H9 (cell line): Measurements from ENCODE around the gene NDC1. TPM values are rescaled to one million over a fixed set of nuclear protein-coding genes. Genes with fewer than 3 reads are reported as not detected.

ENCODE experiments used
- DNase-seq: peaks from one replicate; pipeline ENCODE4 v3.0.0-alpha.2; 2017
- H2AFZ ChIP-seq: one replicate; pipeline ENCODE4 v1.6.1; 2013; ENCODE audit warnings: mild to moderate bottlenecking, low read length, control low read depth, moderate library complexity
- H2AK5ac ChIP-seq: 2 replicates; pipeline ENCODE4 v1.6.1; 2013; ENCODE audit warnings: low read length, control low read depth, mixed read lengths; ENCODE audit not compliant: insufficient read length
- H2BK120ac ChIP-seq: one replicate; pipeline ENCODE4 v1.6.1; 2013; ENCODE audit warnings: low read depth, mild to moderate bottlenecking, low read length, control low read depth, inconsistent platforms; ENCODE audit not compliant: poor library complexity, severe bottlenecking
- H2BK12ac ChIP-seq: 2 replicates; pipeline ENCODE4 v1.6.1; 2013; ENCODE audit warnings: low read length, control low read depth, mixed read lengths, low read depth; ENCODE audit not compliant: insufficient read length
- H2BK15ac ChIP-seq: 2 replicates; pipeline ENCODE4 v1.6.1; 2013; ENCODE audit warnings: low read depth, low read length, control low read depth
- H2BK20ac ChIP-seq: one replicate; pipeline ENCODE4 v1.6.1; 2013; ENCODE audit warnings: low read depth, mild to moderate bottlenecking, low read length, control low read depth, inconsistent platforms; ENCODE audit not compliant: poor library complexity, severe bottlenecking
- H2BK5ac ChIP-seq: 2 replicates; pipeline ENCODE4 v1.6.1; 2013; ENCODE audit warnings: low read length, control low read depth, mixed read lengths; ENCODE audit not compliant: insufficient read length
- H3K14ac ChIP-seq: 2 replicates; pipeline ENCODE4 v1.6.1; 2013; ENCODE audit warnings: low read length, control low read depth; ENCODE audit not compliant: insufficient read depth
- H3K18ac ChIP-seq: 2 replicates; pipeline ENCODE4 v1.6.1; 2013; ENCODE audit warnings: low read depth, mild to moderate bottlenecking, mixed read lengths, low read length, control low read depth; ENCODE audit not compliant: insufficient read length
- H3K23ac ChIP-seq: 2 replicates; pipeline ENCODE4 v1.6.1; 2013; ENCODE audit warnings: low read length, control low read depth, mixed read lengths, low read depth; ENCODE audit not compliant: insufficient read length
- H3K23me2 ChIP-seq: 2 replicates; pipeline ENCODE4 v1.6.1; 2013; ENCODE audit warnings: low read depth, mild to moderate bottlenecking, mixed read lengths, low read length, control low read depth; ENCODE audit not compliant: insufficient read length, poor library complexity, severe bottlenecking
- H3K27ac ChIP-seq: 2 replicates; pipeline ENCODE4 v1.5.1; 2013; ENCODE audit warnings: low read length, control low read depth, mixed read lengths, low read depth; ENCODE audit not compliant: insufficient read length
- H3K27me3 ChIP-seq: 2 replicates; pipeline ENCODE4 v1.6.1; 2013; ENCODE audit warnings: low read length, control low read depth, inconsistent platforms; ENCODE audit not compliant: insufficient read depth
- H3K4ac ChIP-seq: 2 replicates; pipeline ENCODE4 v1.6.1; 2013; ENCODE audit warnings: low read depth, mild to moderate bottlenecking, control low read depth, inconsistent platforms, low read length, moderate library complexity
- H3K4me1 ChIP-seq: 2 replicates; pipeline ENCODE4 v1.6.1; 2013; ENCODE audit warnings: low read length, control low read depth, inconsistent platforms; ENCODE audit not compliant: insufficient read depth
- H3K4me2 ChIP-seq: 2 replicates; pipeline ENCODE4 v1.6.1; 2013; ENCODE audit warnings: low read length, control low read depth, mixed read lengths; ENCODE audit not compliant: insufficient read length, insufficient read depth
- H3K56ac ChIP-seq: 2 replicates; pipeline ENCODE4 v1.6.1; 2013; ENCODE audit warnings: low read depth, mild to moderate bottlenecking, mixed read lengths, low read length, control low read depth; ENCODE audit not compliant: insufficient read length
- H3K79me1 ChIP-seq: 2 replicates; pipeline ENCODE4 v1.6.1; 2013; ENCODE audit warnings: low read depth, mild to moderate bottlenecking, moderate library complexity, low read length, control low read depth, inconsistent platforms; ENCODE audit not compliant: insufficient read depth, poor library complexity, severe bottlenecking
- H3K79me2 ChIP-seq: 2 replicates; pipeline ENCODE4 v1.6.1; 2013; ENCODE audit warnings: low read length, control low read depth, inconsistent platforms; ENCODE audit not compliant: insufficient read depth
- H3K9ac ChIP-seq: 2 replicates; pipeline ENCODE4 v1.6.1; 2013; ENCODE audit warnings: low read length, control low read depth, mixed read lengths; ENCODE audit not compliant: insufficient read length; ENCODE audit errors: extremely low read depth
- H3K9me3 ChIP-seq: one replicate; pipeline ENCODE4 v1.6.1; 2013; ENCODE audit warnings: low read depth, low read length, inconsistent platforms; ENCODE audit not compliant: control insufficient read depth
- H3T11ph ChIP-seq: one replicate; pipeline ENCODE4 v1.6.1; 2013; ENCODE audit warnings: mild to moderate bottlenecking, low read length, control low read depth, inconsistent platforms
- H4K20me1 ChIP-seq: one replicate; pipeline ENCODE4 v1.6.1; 2013; ENCODE audit not compliant: control insufficient read depth, insufficient read length, insufficient read depth
- H4K5ac ChIP-seq: 2 replicates; pipeline ENCODE4 v1.6.1; 2013; ENCODE audit warnings: low read depth, mild to moderate bottlenecking, mixed read lengths, low read length, control low read depth; ENCODE audit not compliant: insufficient read length
- H4K8ac ChIP-seq: replicated peaks from 2 replicates; pipeline ENCODE4 v1.6.1; 2013; ENCODE audit warnings: low read length, control low read depth, mixed read lengths, low read depth; ENCODE audit not compliant: insufficient read length
- H4K91ac ChIP-seq: 2 replicates; pipeline ENCODE4 v1.6.1; 2013; ENCODE audit warnings: low read depth, mild to moderate bottlenecking, moderate library complexity, mixed read lengths, low read length, control low read depth; ENCODE audit not compliant: insufficient read length
- H3K27ac Mint-ChIP-seq, 3 experiments: 2 replicates in 2 of 3; 3 replicates in 1 of 3; pipeline ENCODE4 v1.8.0; 2020 to 2021; ENCODE audit warnings: mixed read lengths in 3 of 3, mild to moderate bottlenecking in 1 of 3, moderate library complexity in 1 of 3
- H3K27me3 Mint-ChIP-seq: 2 replicates; pipeline ENCODE4 v1.8.0; 2021; ENCODE audit warnings: low read depth, mild to moderate bottlenecking, moderate library complexity, mixed read lengths
- H3K36me3 Mint-ChIP-seq, 3 experiments: 2 replicates in 2 of 3; 3 replicates in 1 of 3; pipeline ENCODE4 v1.8.0; 2020 to 2021; ENCODE audit warnings: low read depth in 3 of 3, mixed read lengths in 3 of 3; ENCODE audit not compliant: insufficient read depth in 1 of 3
- H3K4me1 Mint-ChIP-seq, 2 experiments: 2 replicates each; pipeline ENCODE4 v1.8.0; 2020; ENCODE audit warnings: mixed read lengths in 2 of 2
- H3K4me3 Mint-ChIP-seq, 2 experiments: 2 replicates in 1 of 2; 3 replicates in 1 of 2; pipeline ENCODE4 v1.8.0; 2020 to 2021; ENCODE audit warnings: mild to moderate bottlenecking in 2 of 2, mixed read lengths in 2 of 2, moderate library complexity in 1 of 2
- H3K9me3 Mint-ChIP-seq, 2 experiments: 2 replicates in 1 of 2; 3 replicates in 1 of 2; pipeline ENCODE4 v1.8.0; 2020; ENCODE audit warnings: mild to moderate bottlenecking in 2 of 2, mixed read lengths in 2 of 2, moderate library complexity in 1 of 2
- WGBS: extraction: QIAGEN DNeasy Blood & Tissue Kit; methylation state at CpG from one replicate; pipeline ENCODE4 v1.1.7; 2013; ENCODE audit warnings: missing lambda C conversion rate, low lambda C conversion rate, mixed read lengths; ENCODE audit not compliant: insufficient read length; ENCODE audit errors: extremely low coverage; 5-methylcytosine and 5-hydroxymethylcytosine counted together
- total RNA-seq: library from RNA; stranded (reverse); gene quantifications from 2 replicates; pipeline ENCODE4 v1.2.1, GENCODE V29; 2021
- TF ChIP-seq, protein P1 (sequence below): fragments of 200-600 bp; sonication (generic); conservative IDR thresholded peaks from 3 replicates; pipeline ENCODE4 v1.8.0; 2021; ENCODE audit warnings: antibody characterized with exemption, mild to moderate bottlenecking

NDC1 gene
- total RNA-seq, 1 experiment from 2014 or later: 49.3 TPM

DNA sequence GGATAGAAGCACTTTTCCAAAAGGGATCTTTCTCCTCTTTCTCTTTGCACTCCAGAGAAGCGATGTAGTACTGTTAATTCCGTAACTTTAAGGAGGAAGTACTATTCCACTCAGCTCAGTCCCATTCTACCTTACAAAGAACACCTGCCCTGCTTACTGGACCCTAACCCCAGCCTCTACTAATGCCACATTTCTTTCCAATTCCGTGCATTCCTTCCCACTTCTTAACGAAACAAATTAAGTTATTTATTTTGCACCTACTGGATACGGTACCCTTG, 511 bp downstream of the NDC1 start:
- no peak overlapping the region for H4K91ac ChIP-seq
- peaks cover 3% of the 10 kb centered on the region for H3K27me3 Mint-ChIP-seq
- peak overlapping the region; percentile 96 to 97 for H3K4me3 Mint-ChIP-seq
- peaks cover 11 to 23% (median 21%) of the 10 kb centered on the region in 3 experiments for H3K36me3 Mint-ChIP-seq
- no peaks in the 10 kb centered on the region for H3K27me3 ChIP-seq
- H3K9me3 Mint-ChIP-seq: peaks cover 11 to 15% of the 10 kb centered on the region in 2 experiments
- no peak overlapping the region for H3K14ac ChIP-seq
- peaks cover 7% of the 10 kb centered on the region for H3K79me1 ChIP-seq
- no peak overlapping the region for H3T11ph ChIP-seq
- H3K4me1 ChIP-seq: no peaks in the 10 kb centered on the region
- no peak overlapping the region for H3K18ac ChIP-seq
- H3K23ac ChIP-seq: no peak overlapping the region
- no peak overlapping the region for H4K8ac ChIP-seq
- H4K5ac ChIP-seq: no peak overlapping the region
- peaks cover 22% of the 10 kb centered on the region; the same call in 1 of the 2 replicates for H3K79me2 ChIP-seq
- no peaks in the 10 kb centered on the region for H4K20me1 ChIP-seq
- H3K4ac ChIP-seq: no peak overlapping the region
- H3K27ac ChIP-seq: no peak overlapping the region
- no peak overlapping the region for H2AK5ac ChIP-seq
- no peak overlapping the region for H3K56ac ChIP-seq
- H2BK5ac ChIP-seq: no peak overlapping the region
- H2BK12ac ChIP-seq: no peak overlapping the region
- DNase-seq: no peak
- peak overlapping the region; percentile 59 to 97 (median 87); a peak in 6 of 7 replicates for H3K27ac Mint-ChIP-seq
- H2BK15ac ChIP-seq: no peak overlapping the region
- no peak overlapping the region for H2AFZ ChIP-seq
- H3K4me1 Mint-ChIP-seq: peaks cover 10 to 11% of the 10 kb centered on the region in 2 experiments
- H3K4me2 ChIP-seq: peak overlapping the region; percentile 89
- TF ChIP-seq, protein P1, sequence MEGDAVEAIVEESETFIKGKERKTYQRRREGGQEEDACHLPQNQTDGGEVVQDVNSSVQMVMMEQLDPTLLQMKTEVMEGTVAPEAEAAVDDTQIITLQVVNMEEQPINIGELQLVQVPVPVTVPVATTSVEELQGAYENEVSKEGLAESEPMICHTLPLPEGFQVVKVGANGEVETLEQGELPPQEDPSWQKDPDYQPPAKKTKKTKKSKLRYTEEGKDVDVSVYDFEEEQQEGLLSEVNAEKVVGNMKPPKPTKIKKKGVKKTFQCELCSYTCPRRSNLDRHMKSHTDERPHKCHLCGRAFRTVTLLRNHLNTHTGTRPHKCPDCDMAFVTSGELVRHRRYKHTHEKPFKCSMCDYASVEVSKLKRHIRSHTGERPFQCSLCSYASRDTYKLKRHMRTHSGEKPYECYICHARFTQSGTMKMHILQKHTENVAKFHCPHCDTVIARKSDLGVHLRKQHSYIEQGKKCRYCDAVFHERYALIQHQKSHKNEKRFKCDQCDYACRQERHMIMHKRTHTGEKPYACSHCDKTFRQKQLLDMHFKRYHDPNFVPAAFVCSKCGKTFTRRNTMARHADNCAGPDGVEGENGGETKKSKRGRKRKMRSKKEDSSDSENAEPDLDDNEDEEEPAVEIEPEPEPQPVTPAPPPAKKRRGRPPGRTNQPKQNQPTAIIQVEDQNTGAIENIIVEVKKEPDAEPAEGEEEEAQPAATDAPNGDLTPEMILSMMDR: no peak
- H3K9ac ChIP-seq: peak overlapping the region; percentile 85
- no peak overlapping the region for H2BK20ac ChIP-seq
- WGBS: no CpG with 5 or more reads among the region's 5 CpGs
- peaks cover 6% of the 10 kb centered on the region for H3K23me2 ChIP-seq
- H3K9me3 ChIP-seq: no peaks in the 10 kb centered on the region
- no peak overlapping the region for H2BK120ac ChIP-seq
